OCI-LY3 (cell line): Measurements from ENCODE around the gene NDST3.

Experiments
- EZH2phosphoT487 ChIP-seq: fragments of 200-600 bp; shearing (Covaris generic); IDR thresholded peaks from 2 replicates; pipeline ENCODE4 v1.6.1; 2018; ENCODE audit warnings: antibody characterized with exemption, mixed run types, low read depth
- TF ChIP-seq, protein P1 (sequence below): fragments of 200-600, 300-600 bp; sonication (generic); IDR thresholded peaks from 2 replicates; pipeline ENCODE4 v1.5.1; 2014; ENCODE audit warnings: antibody characterized with exemption, low read length, low read depth

- TF ChIP-seq, protein P1, sequence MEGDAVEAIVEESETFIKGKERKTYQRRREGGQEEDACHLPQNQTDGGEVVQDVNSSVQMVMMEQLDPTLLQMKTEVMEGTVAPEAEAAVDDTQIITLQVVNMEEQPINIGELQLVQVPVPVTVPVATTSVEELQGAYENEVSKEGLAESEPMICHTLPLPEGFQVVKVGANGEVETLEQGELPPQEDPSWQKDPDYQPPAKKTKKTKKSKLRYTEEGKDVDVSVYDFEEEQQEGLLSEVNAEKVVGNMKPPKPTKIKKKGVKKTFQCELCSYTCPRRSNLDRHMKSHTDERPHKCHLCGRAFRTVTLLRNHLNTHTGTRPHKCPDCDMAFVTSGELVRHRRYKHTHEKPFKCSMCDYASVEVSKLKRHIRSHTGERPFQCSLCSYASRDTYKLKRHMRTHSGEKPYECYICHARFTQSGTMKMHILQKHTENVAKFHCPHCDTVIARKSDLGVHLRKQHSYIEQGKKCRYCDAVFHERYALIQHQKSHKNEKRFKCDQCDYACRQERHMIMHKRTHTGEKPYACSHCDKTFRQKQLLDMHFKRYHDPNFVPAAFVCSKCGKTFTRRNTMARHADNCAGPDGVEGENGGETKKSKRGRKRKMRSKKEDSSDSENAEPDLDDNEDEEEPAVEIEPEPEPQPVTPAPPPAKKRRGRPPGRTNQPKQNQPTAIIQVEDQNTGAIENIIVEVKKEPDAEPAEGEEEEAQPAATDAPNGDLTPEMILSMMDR = no peak
- TF ChIP-seq EZH2phosphoT487 = no peak
These were observed 12.8 kb downstream of the NDST3 start for GRCh38 chr4:118047043-118047442.
